ENCODE results near the gene C1QTNF9B.
"Not testable (repeated sequence)": the region's sequence is repeated elsewhere in the genome, so short reads cannot be mapped to it uniquely, and the experiment has no call there.

C1QTNF9B gene

GRCh38 chr13:23888658-23889614 is 8.4 kb downstream of the C1QTNF9B start, which contains the start of gene MIPEP:
MIPEP (minus strand) TSS chr13:23889400; CDS start chr13:23889320, 80 bp downstream.
- Mint-ChIP-seq H3K9me3 (no peaks in the 10 kb centered on the region), H3K4me1 (peaks cover 25% of the 10 kb centered on the region), H3K27ac (ENCODE audit: low read depth) (peak within 1 kb of the TSS; percentile 86), H3K4me3 (peak within 1 kb of the TSS; percentile 96), H3K36me3 (ENCODE audit: insufficient read depth) (peaks cover 13% of the 10 kb centered on the region), H3K27me3 (no peaks in the 10 kb centered on the region)
- DNase-seq (ENCODE audit: low spot score in 2 of 2) (peak; percentile 74), ATAC-seq (replicated peaks; ENCODE audit: extremely low read depth, poor library complexity, severe bottlenecking) (peak; percentile 94)

GRCh38 chr13:23884361-23884760 is 12.9 kb downstream of the C1QTNF9B start:
- not testable (repeated sequence) for H3K27me3 Mint-ChIP-seq; DNase-seq (ENCODE audit: low spot score in 2 of 2); ATAC-seq (replicated peaks; ENCODE audit: extremely low read depth, poor library complexity, severe bottlenecking); H3K27ac Mint-ChIP-seq (ENCODE audit: low read depth); H3K9me3 Mint-ChIP-seq; H3K4me3 Mint-ChIP-seq
- peaks cover 27% of the 10 kb centered on the region for H3K36me3 Mint-ChIP-seq (ENCODE audit: insufficient read depth)
- peaks cover 15% of the 10 kb centered on the region for H3K4me1 Mint-ChIP-seq

- H3K9me3 Mint-ChIP-seq, result no peaks in the 10 kb centered on the region
- peaks cover 9% of the 10 kb centered on the region for H3K4me1 Mint-ChIP-seq
- DNase-seq (ENCODE audit: low spot score in 2 of 2) (no peak), ATAC-seq (replicated peaks; ENCODE audit: extremely low read depth, poor library complexity, severe bottlenecking) (no peak)
- no peaks in the 10 kb centered on the region for H3K27me3 Mint-ChIP-seq
- H3K27ac Mint-ChIP-seq (ENCODE audit: low read depth), result no peak overlapping the region
- no peak overlapping the region for H3K4me3 Mint-ChIP-seq
- peaks cover 25% of the 10 kb centered on the region for H3K36me3 Mint-ChIP-seq (ENCODE audit: insufficient read depth)
These were observed 14.0 kb downstream of the C1QTNF9B start for GRCh38 chr13:23883255-23883654.

- H3K27me3 Mint-ChIP-seq; ATAC-seq (replicated peaks; ENCODE audit: extremely low read depth, poor library complexity, severe bottlenecking); DNase-seq (ENCODE audit: low spot score in 2 of 2); H3K27ac Mint-ChIP-seq (ENCODE audit: low read depth); H3K4me3 Mint-ChIP-seq; H3K9me3 Mint-ChIP-seq; H3K4me1 Mint-ChIP-seq: not testable (repeated sequence)
- peaks cover 25% of the 10 kb centered on the region for H3K36me3 Mint-ChIP-seq (ENCODE audit: insufficient read depth)
These were observed 15.9 kb downstream of the C1QTNF9B start for GRCh38 chr13:23881402-23881800.

- not testable (repeated sequence) for H3K27me3 Mint-ChIP-seq; H3K4me1 Mint-ChIP-seq; H3K4me3 Mint-ChIP-seq; H3K9me3 Mint-ChIP-seq; DNase-seq (ENCODE audit: low spot score in 2 of 2); ATAC-seq (replicated peaks; ENCODE audit: extremely low read depth, poor library complexity, severe bottlenecking); H3K27ac Mint-ChIP-seq (ENCODE audit: low read depth)
- H3K36me3 Mint-ChIP-seq (ENCODE audit: insufficient read depth), result peaks cover 26% of the 10 kb centered on the region
These were observed 16.6 kb downstream of the C1QTNF9B start for GRCh38 chr13:23880493-23881401.

- Mint-ChIP-seq H3K27ac (ENCODE audit: low read depth) (no peak overlapping the region), H3K36me3 (ENCODE audit: insufficient read depth) (peaks cover 16% of the 10 kb centered on the region), H3K9me3 (no peaks in the 10 kb centered on the region), H3K4me1 (no peaks in the 10 kb centered on the region), H3K27me3 (no peaks in the 10 kb centered on the region), H3K4me3 (no peak overlapping the region)
- ATAC-seq (replicated peaks; ENCODE audit: extremely low read depth, poor library complexity, severe bottlenecking), result no peak
- no peak for DNase-seq (ENCODE audit: low spot score in 2 of 2)
These were observed 20.0 kb downstream of the C1QTNF9B start for GRCh38 chr13:23877286-23877685.

GRCh38 chr13:23876265-23876664 is 21.0 kb downstream of the C1QTNF9B start:
- no peak for DNase-seq (ENCODE audit: low spot score in 2 of 2)
- H3K27me3 Mint-ChIP-seq, result no peaks in the 10 kb centered on the region
- peaks cover 16% of the 10 kb centered on the region for H3K36me3 Mint-ChIP-seq (ENCODE audit: insufficient read depth)
- H3K9me3 Mint-ChIP-seq, result no peaks in the 10 kb centered on the region
- no peak for ATAC-seq (replicated peaks; ENCODE audit: extremely low read depth, poor library complexity, severe bottlenecking)
- H3K4me1 Mint-ChIP-seq, result no peaks in the 10 kb centered on the region
- no peak overlapping the region for H3K4me3 Mint-ChIP-seq
- H3K27ac Mint-ChIP-seq (ENCODE audit: low read depth), result no peak overlapping the region

- DNase-seq (ENCODE audit: low spot score in 2 of 2) (no peak), ATAC-seq (replicated peaks; ENCODE audit: extremely low read depth, poor library complexity, severe bottlenecking) (no peak)
- no peak overlapping the region for H3K4me3 Mint-ChIP-seq
- no peaks in the 10 kb centered on the region for H3K9me3 Mint-ChIP-seq
- peaks cover 7% of the 10 kb centered on the region for H3K36me3 Mint-ChIP-seq (ENCODE audit: insufficient read depth)
- H3K27ac Mint-ChIP-seq (ENCODE audit: low read depth), result no peak overlapping the region
- H3K4me1 Mint-ChIP-seq, result no peaks in the 10 kb centered on the region
- no peaks in the 10 kb centered on the region for H3K27me3 Mint-ChIP-seq
These were observed 25.6 kb downstream of the C1QTNF9B start for GRCh38 chr13:23871616-23872220.

- Mint-ChIP-seq H3K27ac (ENCODE audit: low read depth) (no peak overlapping the region), H3K4me1 (no peaks in the 10 kb centered on the region), H3K36me3 (ENCODE audit: insufficient read depth) (peaks cover 6% of the 10 kb centered on the region)
These were observed 26.8 kb downstream of the C1QTNF9B start for GRCh38 chr13:23870356-23871140.

GRCh38 chr13:23868521-23868920 is 28.8 kb downstream of the C1QTNF9B start:
- no peak overlapping the region for H3K4me3 Mint-ChIP-seq
- no peaks in the 10 kb centered on the region for H3K9me3 Mint-ChIP-seq
- H3K27me3 Mint-ChIP-seq, result no peaks in the 10 kb centered on the region
- H3K27ac Mint-ChIP-seq (ENCODE audit: low read depth), result no peak overlapping the region
- no peak for DNase-seq (ENCODE audit: low spot score in 2 of 2)
- no peaks in the 10 kb centered on the region for H3K4me1 Mint-ChIP-seq
- peaks cover 6% of the 10 kb centered on the region for H3K36me3 Mint-ChIP-seq (ENCODE audit: insufficient read depth)
- ATAC-seq (replicated peaks; ENCODE audit: extremely low read depth, poor library complexity, severe bottlenecking), result no peak

More at GRCh38 chr13:23870356-23871140, 26.8 kb downstream of the C1QTNF9B start:
- Mint-ChIP-seq H3K4me3 (no peak overlapping the region), H3K27me3 (no peaks in the 10 kb centered on the region), H3K9me3 (no peaks in the 10 kb centered on the region)
- DNase-seq (ENCODE audit: low spot score in 2 of 2), result no peak
- ATAC-seq (replicated peaks; ENCODE audit: extremely low read depth, poor library complexity, severe bottlenecking), result no peak

- H3K4me1 Mint-ChIP-seq, result no peaks in the 10 kb centered on the region
- no peak for ATAC-seq (replicated peaks; ENCODE audit: extremely low read depth, poor library complexity, severe bottlenecking)
These were observed 30.2 kb downstream of the C1QTNF9B start for GRCh38 chr13:23867027-23867491.

More at GRCh38 chr13:23867027-23867491, 30.2 kb downstream of the C1QTNF9B start:
- H3K4me3 Mint-ChIP-seq, result no peak overlapping the region
- no peaks in the 10 kb centered on the region for H3K27me3 Mint-ChIP-seq
- no peaks in the 10 kb centered on the region for H3K9me3 Mint-ChIP-seq
- H3K36me3 Mint-ChIP-seq (ENCODE audit: insufficient read depth), result peaks cover 4% of the 10 kb centered on the region
- no peak overlapping the region for H3K27ac Mint-ChIP-seq (ENCODE audit: low read depth)
- no peak for DNase-seq (ENCODE audit: low spot score in 2 of 2)

Measured in central memory CD8-positive, alpha-beta T cell (primary cell).